GM12878 (cell line): ENCODE data around the gene CLDN4. TPM values are rescaled to one million over a fixed set of nuclear protein-coding genes. Genes with fewer than 3 reads are reported as not detected.

Source experiments
- ATAC-seq: fragments of 200-7000 bp; cut with Tn5 transposase; 3 replicates; pipeline ENCODE4 v1.9.1; 2020; ENCODE audit warnings: mild to moderate bottlenecking, moderate library complexity
- BruUV-seq: library from RNA; stranded (reverse); fragments of 400-500 nt; replicated peaks from 2 replicates; lab custom pipeline; 2021; lab: Mats Ljungman, UMichigan
- CTCF ChIA-PET: fragments of 300-600 bp; sonication (Branson Sonifier 250); formaldehyde crosslinking; extraction: SDS; loops from one replicate; lab custom pipeline; 2021; ENCODE audit warnings: inconsistent platforms; lab: Yijun Ruan, JAX
- POLR2A ChIA-PET: fragments of 350-600 bp; formaldehyde crosslinking; extraction: SDS; loops from one replicate; lab custom pipeline; 2021; ENCODE audit warnings: inconsistent platforms; lab: Charles Lee
- RAD21 ChIA-PET: fragments of 300-600 bp; sonication (Branson Sonifier 250); formaldehyde crosslinking; loops from one replicate; lab custom pipeline; 2023; ENCODE audit warnings: antibody characterized with exemption; ENCODE audit not compliant: unreplicated experiment; lab: Charles Lee
- SMC1A ChIA-PET: fragments of 300-600 bp; sonication (Branson Sonifier 250); formaldehyde crosslinking; loops from one replicate; lab custom pipeline; 2023; ENCODE audit not compliant: unreplicated experiment, uncharacterized antibody; lab: Charles Lee
- DNase-seq: peaks from one replicate; pipeline ENCODE4 v3.0.0-alpha.2; 2011; ENCODE audit warnings: low read depth, low spot score
- FAIRE-seq: peaks from 3 replicates; lab custom pipeline; 2011; peaks lifted over from hg19 to GRCh38; lab: Jason Lieb, UNC
- H2AFZ ChIP-seq: 2 replicates; pipeline ENCODE4 v1.6.0; 2011; ENCODE audit warnings: low read depth, low read length, control low read depth; ENCODE audit not compliant: control insufficient read depth
- H3K27ac ChIP-seq: 2 replicates; pipeline ENCODE4 v1.5.1; 2011; ENCODE audit warnings: control low read depth; ENCODE audit not compliant: control insufficient read depth, insufficient read depth
- H3K27me3 ChIP-seq, 2 experiments: replicated peaks in 1 of 2; 2 replicates each; pipeline versions ENCODE4 v1.6.0 to v1.6.1; 2011; ENCODE audit warnings: low read length in 1 of 2; ENCODE audit not compliant: control insufficient read depth in 2 of 2, insufficient read depth in 2 of 2
- H3K36me3 ChIP-seq, 2 experiments: 2 replicates each; pipeline ENCODE4 v1.5.1; 2011; ENCODE audit warnings: low read length in 1 of 2; ENCODE audit not compliant: control insufficient read depth in 2 of 2, insufficient read depth in 2 of 2
- H3K4me1 ChIP-seq: 2 replicates; pipeline ENCODE4 v1.6.1; 2011; ENCODE audit warnings: mild to moderate bottlenecking, low read length, moderate library complexity, mixed read lengths; ENCODE audit not compliant: control insufficient read depth, insufficient read depth
- H3K4me2 ChIP-seq: 2 replicates; pipeline ENCODE4 v1.6.0; 2011; ENCODE audit warnings: control low read depth; ENCODE audit not compliant: control insufficient read depth, insufficient read depth
- H3K4me3 ChIP-seq: fragments of 200-600 bp; sonication (generic); 2 replicates; pipeline ENCODE4 v1.5.1; 2016
- H3K79me2 ChIP-seq: 2 replicates; pipeline ENCODE4 v1.6.0; 2011; ENCODE audit warnings: low read length; ENCODE audit not compliant: control insufficient read depth, insufficient read depth
- H3K9ac ChIP-seq: 2 replicates; pipeline ENCODE4 v1.8.0; 2011; ENCODE audit warnings: low read length, control low read depth, mixed read lengths; ENCODE audit not compliant: control insufficient read depth, insufficient read depth
- H3K9me3 ChIP-seq: replicated peaks from 3 replicates; pipeline ENCODE4 v1.5.1; 2011; ENCODE audit warnings: mild to moderate bottlenecking, low read length; ENCODE audit not compliant: control insufficient read depth, insufficient read depth
- H4K20me1 ChIP-seq: 2 replicates; pipeline ENCODE4 v1.6.0; 2011; ENCODE audit not compliant: control insufficient read depth, insufficient read depth
- BACH1 ChIP-seq: fragments of 450-650 bp; IDR thresholded peaks from 2 replicates; pipeline ENCODE4 v1.6.1; 2017; ENCODE audit warnings: mild to moderate bottlenecking, borderline replicate concordance
- BRCA1 ChIP-seq: IDR thresholded peaks from 2 replicates; pipeline ENCODE4 v1.6.1; 2011; ENCODE audit warnings: low read depth, low read length, improper control_type of control experiment
- CHD4 ChIP-seq: fragments of 200-600 bp; sonication (generic); IDR thresholded peaks from 2 replicates; pipeline ENCODE4 v1.6.1; 2016; ENCODE audit warnings: mild to moderate bottlenecking
- CREB1 ChIP-seq: IDR thresholded peaks from 2 replicates; pipeline ENCODE4 v1.6.1; 2012; ENCODE audit warnings: low read depth, mild to moderate bottlenecking, inconsistent platforms
- E2F8 ChIP-seq: fragments of 450-650 bp; IDR thresholded peaks from 2 replicates; pipeline ENCODE4 v1.6.1; 2018; ENCODE audit warnings: mild to moderate bottlenecking, low read depth, moderate library complexity; ENCODE audit not compliant: partially characterized antibody
- EP300 ChIP-seq, 2 experiments: fragments of 150-350 bp in 1 of 2; IDR thresholded peaks; 2 replicates each; pipeline ENCODE4 v1.6.1; 2011 to 2012; ENCODE audit warnings: low read depth in 2 of 2, low read length in 2 of 2, borderline replicate concordance in 1 of 2, improper control_type of control experiment in 1 of 2, inconsistent platforms in 1 of 2; ENCODE audit not compliant: control insufficient read depth in 1 of 2
- KAT2A ChIP-seq: conservative IDR thresholded peaks from 2 replicates; pipeline ENCODE4 v1.6.1; 2011; ENCODE audit warnings: low read depth, low read length; ENCODE audit not compliant: control insufficient read depth
- POLR2A ChIP-seq: IDR thresholded peaks from 2 replicates; pipeline ENCODE4 v1.6.1; 2011; ENCODE audit warnings: low read depth, mild to moderate bottlenecking, low read length
- RBBP5 ChIP-seq: fragments of 200-600 bp; sonication (generic); conservative IDR thresholded peaks from 2 replicates; pipeline ENCODE4 v1.6.1; 2016
- SREBF1 ChIP-seq: IDR thresholded peaks from 2 replicates; pipeline ENCODE4 v1.6.1; 2012; ENCODE audit warnings: mild to moderate bottlenecking, low read length
- STAT1 ChIP-seq: fragments of 450-650 bp; conservative IDR thresholded peaks from 2 replicates; pipeline ENCODE4 v1.6.1; 2014; ENCODE audit warnings: antibody characterized with exemption, mild to moderate bottlenecking
- YBX1 ChIP-seq: fragments of 450-650 bp; IDR thresholded peaks from 2 replicates; pipeline ENCODE4 v1.6.1; 2016; ENCODE audit warnings: antibody characterized with exemption
- WGBS: methylation state at CpG from one replicate; pipeline ENCODE4 v1.1.6; 2016; ENCODE audit warnings: low lambda C conversion rate; ENCODE audit not compliant: insufficient replicate concordance, insufficient coverage; ENCODE audit errors: missing lambda C conversion rate; 5-methylcytosine and 5-hydroxymethylcytosine counted together
- in situ Hi-C: fragments of 300-500 bp; cut with MboI; formaldehyde crosslinking; loops from 9 replicates; pipeline ENCODE4 v1.14.3; 2018; ENCODE audit warnings: mixed read lengths
- intact Hi-C: fragments of 100-400 bp; cut with micrococcal nuclease; formaldehyde crosslinking; loops from one replicate; pipeline ENCODE4 v1.14.2; 2022; ENCODE audit not compliant: unreplicated experiment
- polyA plus RNA-seq, 11 experiments: library from polyadenylated mRNA; depleted of rRNA in 4 of 11; unstranded in 6 of 11; stranded (reverse) in 5 of 11; fragments of >200 nt; fragmentation: Nextera tagmentation in 4 of 11; fragmentation: Illumina TruSeq in 1 of 11; extraction: Ambion mirVana in 4 of 11; extraction: Trizol in 1 of 11; gene quantifications; 1 replicate in 1 of 11; 2 replicates in 10 of 11; pipeline versions ENCODE4 v1.2.1 to v1.2.3, GENCODE V29; 2011 to 2016; ENCODE audit warnings: inconsistent platforms in 2 of 11, missing spikeins in 2 of 11, low read depth in 1 of 11
- total RNA-seq, 4 experiments: library from RNA; depleted of rRNA in 3 of 4; stranded (reverse); fragments of >200 nt in 3 of 4; fragmentation: Illumina TruSeq in 1 of 4; extraction: Trizol in 1 of 4; gene quantifications; 2 replicates each; pipeline versions ENCODE4 v1.2.1 to v1.2.3, GENCODE V29; 2013 to 2021
- TF ChIP-seq, protein P1 (sequence below): IDR thresholded peaks from 2 replicates; pipeline ENCODE4 v1.6.1; 2011; ENCODE audit warnings: mild to moderate bottlenecking, low read depth, low read length, moderate library complexity; ENCODE audit not compliant: insufficient replicate concordance
- TF ChIP-seq, protein P2 (sequence below): fragments of 450-650 bp; IDR thresholded peaks from 2 replicates; pipeline ENCODE4 v1.6.1; 2017; ENCODE audit warnings: mild to moderate bottlenecking, moderate library complexity

CLDN4 gene
- total and polyA plus RNA-seq, 10 of the 15 experiments (the other 5 are each of a cell fraction or from before 2014, with no cell fraction given) = 0.04 to 0.38 (median 0.06) TPM; not detected in 6

DNA sequence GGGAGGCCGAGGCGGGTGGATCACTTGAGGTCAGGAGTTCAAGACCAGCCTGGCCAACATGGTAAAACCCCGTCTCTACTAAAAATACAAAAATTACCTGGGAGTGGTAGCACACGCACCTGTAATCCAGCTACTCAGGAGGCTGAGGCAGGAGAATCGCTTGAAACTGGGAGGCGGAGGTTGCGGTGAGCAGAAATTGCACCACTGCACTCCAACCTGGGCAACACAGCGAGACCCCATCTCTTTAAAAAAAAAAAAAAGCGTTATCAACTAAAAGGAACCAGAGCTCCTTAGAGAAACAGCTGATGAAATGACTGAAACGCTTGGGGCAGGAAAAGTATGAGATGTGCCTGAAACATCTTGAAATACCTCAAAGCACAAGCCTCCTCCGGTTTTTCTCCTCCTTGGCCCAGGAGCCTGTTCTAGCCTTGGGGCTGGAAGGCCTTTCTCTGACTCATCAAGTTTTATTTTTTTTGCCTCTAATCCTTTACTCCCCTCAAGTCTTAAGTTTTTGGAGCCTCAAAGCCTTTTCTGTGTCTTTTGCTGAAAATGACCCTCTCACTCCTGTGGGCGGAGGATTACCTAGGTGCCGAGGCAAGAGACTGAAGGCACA is 14.2 kb downstream of the CLDN4 start:
- no peak overlapping the region for H3K4me2 ChIP-seq
- ChIA-PET POLR2A (no interaction called here), CTCF (interaction anchor here (1.4 to 1.7 kb wide), 2 partner anchors 10 to 11 kb away, joined by 4 to 5 read pairs; no protein-coding TSS in a partner anchor), RAD21 (no interaction called here), SMC1A (interaction anchor here (0.7 to 1.3 kb wide), 3 partner anchors 9 to 13 kb away, joined by 3 to 5 read pairs (median 4); no protein-coding TSS in a partner anchor)
- no peaks in the 10 kb centered on the region for H3K9me3 ChIP-seq
- H3K27ac ChIP-seq = no peak overlapping the region
- no TSS peak for BruUV-seq
- no peaks in the 10 kb centered on the region for H3K36me3 ChIP-seq
- WGBS = 64% methylated on average over 13 of the region's 13 CpGs
- intact Hi-C loops (no loop called here), in situ Hi-C loops (no loop called here)
- H3K4me1 ChIP-seq = peaks cover 26% of the 10 kb centered on the region
- TF ChIP-seq BRCA1 = no peak
- TF ChIP-seq YBX1 = no peak
- TF ChIP-seq RBBP5 = no peak
- no peak for TF ChIP-seq BACH1
- no peak for TF ChIP-seq SREBF1
- no peak for TF ChIP-seq EP300 (IDR thresholded peaks at IDR 0.05; ENCODE audit: borderline replicate concordance in 1 of 2, control insufficient read depth in 1 of 2, low read depth in 2 of 2, low read length in 2 of 2)
- no peak for TF ChIP-seq CREB1
- no peak for TF ChIP-seq STAT1
- no peak for TF ChIP-seq KAT2A
- no peak for TF ChIP-seq CHD4
- TF ChIP-seq E2F8 = no peak
- TF ChIP-seq, protein P1, sequence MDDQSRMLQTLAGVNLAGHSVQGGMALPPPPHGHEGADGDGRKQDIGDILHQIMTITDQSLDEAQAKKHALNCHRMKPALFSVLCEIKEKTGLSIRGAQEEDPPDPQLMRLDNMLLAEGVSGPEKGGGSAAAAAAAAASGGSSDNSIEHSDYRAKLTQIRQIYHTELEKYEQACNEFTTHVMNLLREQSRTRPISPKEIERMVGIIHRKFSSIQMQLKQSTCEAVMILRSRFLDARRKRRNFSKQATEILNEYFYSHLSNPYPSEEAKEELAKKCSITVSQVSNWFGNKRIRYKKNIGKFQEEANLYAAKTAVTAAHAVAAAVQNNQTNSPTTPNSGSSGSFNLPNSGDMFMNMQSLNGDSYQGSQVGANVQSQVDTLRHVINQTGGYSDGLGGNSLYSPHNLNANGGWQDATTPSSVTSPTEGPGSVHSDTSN = no peak
- TF ChIP-seq POLR2A = no peak
- TF ChIP-seq, protein P2, sequence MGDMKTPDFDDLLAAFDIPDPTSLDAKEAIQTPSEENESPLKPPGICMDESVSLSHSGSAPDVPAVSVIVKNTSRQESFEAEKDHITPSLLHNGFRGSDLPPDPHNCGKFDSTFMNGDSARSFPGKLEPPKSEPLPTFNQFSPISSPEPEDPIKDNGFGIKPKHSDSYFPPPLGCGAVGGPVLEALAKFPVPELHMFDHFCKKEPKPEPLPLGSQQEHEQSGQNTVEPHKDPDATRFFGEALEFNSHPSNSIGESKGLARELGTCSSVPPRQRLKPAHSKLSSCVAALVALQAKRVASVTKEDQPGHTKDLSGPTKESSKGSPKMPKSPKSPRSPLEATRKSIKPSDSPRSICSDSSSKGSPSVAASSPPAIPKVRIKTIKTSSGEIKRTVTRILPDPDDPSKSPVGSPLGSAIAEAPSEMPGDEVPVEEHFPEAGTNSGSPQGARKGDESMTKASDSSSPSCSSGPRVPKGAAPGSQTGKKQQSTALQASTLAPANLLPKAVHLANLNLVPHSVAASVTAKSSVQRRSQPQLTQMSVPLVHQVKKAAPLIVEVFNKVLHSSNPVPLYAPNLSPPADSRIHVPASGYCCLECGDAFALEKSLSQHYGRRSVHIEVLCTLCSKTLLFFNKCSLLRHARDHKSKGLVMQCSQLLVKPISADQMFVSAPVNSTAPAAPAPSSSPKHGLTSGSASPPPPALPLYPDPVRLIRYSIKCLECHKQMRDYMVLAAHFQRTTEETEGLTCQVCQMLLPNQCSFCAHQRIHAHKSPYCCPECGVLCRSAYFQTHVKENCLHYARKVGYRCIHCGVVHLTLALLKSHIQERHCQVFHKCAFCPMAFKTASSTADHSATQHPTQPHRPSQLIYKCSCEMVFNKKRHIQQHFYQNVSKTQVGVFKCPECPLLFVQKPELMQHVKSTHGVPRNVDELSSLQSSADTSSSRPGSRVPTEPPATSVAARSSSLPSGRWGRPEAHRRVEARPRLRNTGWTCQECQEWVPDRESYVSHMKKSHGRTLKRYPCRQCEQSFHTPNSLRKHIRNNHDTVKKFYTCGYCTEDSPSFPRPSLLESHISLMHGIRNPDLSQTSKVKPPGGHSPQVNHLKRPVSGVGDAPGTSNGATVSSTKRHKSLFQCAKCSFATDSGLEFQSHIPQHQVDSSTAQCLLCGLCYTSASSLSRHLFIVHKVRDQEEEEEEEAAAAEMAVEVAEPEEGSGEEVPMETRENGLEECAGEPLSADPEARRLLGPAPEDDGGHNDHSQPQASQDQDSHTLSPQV = no peak
- H2AFZ ChIP-seq = no peak overlapping the region
- H3K27me3 ChIP-seq = no peaks in the 10 kb centered on the region
- H4K20me1 ChIP-seq = no peaks in the 10 kb centered on the region
- no peaks in the 10 kb centered on the region for H3K79me2 ChIP-seq
- H3K4me3 ChIP-seq = no peak overlapping the region
- no peak for FAIRE-seq
- ATAC-seq = no peak
- no peak overlapping the region for H3K9ac ChIP-seq
- DNase-seq = no peak
